HuH-7.5 (cell line): Measurements from ENCODE around the gene NECAP2.

Experiments
- DNase-seq: peaks from one replicate; pipeline ENCODE4 v3.0.0; 2011; ENCODE audit warnings: low spot score

The NECAP2 gene, protein sequence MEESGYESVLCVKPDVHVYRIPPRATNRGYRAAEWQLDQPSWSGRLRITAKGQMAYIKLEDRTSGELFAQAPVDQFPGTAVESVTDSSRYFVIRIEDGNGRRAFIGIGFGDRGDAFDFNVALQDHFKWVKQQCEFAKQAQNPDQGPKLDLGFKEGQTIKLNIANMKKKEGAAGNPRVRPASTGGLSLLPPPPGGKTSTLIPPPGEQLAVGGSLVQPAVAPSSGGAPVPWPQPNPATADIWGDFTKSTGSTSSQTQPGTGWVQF

GRCh38 chr1:16440470-16441281 is at the start of gene NECAP2:
TSS of gene NECAP2 (plus strand) at chr1:16440724. CDS start at chr1:16440762, 38 bp downstream.
- DNase-seq, result peak; percentile 85

DNA sequence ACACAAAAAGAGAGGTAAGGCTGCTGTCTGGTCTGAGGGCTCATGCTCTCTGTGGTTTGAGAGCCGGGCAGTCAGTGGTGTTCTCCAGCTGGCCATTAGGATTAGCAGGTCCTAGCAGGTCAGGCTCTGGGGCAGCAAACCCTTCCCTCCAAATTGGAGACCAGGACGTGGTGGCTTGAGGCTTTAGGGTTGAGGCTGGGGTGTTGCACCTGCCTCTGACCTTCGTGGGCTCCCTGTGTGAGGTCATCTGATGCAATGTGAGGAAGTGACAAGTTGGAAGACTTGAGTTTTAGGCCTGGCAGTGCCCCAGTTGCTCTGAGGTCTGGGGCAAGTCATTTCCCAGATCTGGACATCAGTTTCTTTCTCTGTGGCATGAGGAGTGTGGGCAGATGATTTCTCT is 49.1 kb upstream of the NECAP2 start:
- DNase-seq, result no peak

DNA sequence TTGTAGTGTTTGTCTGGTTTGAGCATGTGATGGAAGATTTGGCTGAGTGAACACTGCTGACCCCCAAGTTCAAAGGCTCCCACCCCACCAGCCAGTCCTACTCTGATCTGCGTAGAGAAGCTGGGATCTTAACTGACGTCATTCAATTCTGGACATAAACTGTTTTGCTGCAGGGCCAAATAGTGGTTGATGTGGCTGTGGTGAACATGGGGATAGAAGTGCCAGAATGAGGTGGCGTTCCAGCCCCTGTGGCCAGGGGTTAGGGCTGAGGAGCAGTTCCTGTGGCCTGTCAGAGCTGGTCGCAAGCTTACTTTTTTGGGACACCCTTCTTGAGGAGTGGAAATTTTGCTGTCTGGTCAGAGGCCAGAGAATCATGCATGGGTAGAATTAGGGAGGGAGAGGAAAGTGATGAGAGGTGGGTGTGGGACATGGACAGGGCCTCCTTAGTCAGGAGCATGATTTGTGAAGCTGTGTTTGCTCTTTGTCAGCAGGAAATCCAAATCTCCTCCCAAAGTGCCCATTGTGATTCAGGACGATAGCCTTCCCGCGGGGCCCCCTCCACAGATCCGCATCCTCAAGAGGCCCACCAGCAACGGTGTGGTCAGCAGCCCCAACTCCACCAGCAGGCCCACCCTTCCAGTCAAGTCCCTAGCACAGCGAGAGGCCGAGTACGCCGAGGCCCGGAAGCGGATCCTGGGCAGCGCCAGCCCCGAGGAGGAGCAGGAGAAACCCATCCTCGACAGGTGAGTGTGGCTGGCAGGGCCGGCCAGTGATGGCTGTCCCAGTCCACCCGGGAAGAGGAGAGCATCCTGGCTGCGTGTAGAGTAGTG is 47.6 kb upstream of the NECAP2 start:
- no peak for DNase-seq

GRCh38 chr1:16393570-16394521 is 46.7 kb upstream of the NECAP2 start:
- DNase-seq, result no peak

GRCh38 chr1:16394977-16395376 is 45.5 kb upstream of the NECAP2 start:
- DNase-seq, result no peak

- no peak for DNase-seq
Measured at GRCh38 chr1:16396591-16396990, 43.9 kb upstream of the NECAP2 start.

DNA sequence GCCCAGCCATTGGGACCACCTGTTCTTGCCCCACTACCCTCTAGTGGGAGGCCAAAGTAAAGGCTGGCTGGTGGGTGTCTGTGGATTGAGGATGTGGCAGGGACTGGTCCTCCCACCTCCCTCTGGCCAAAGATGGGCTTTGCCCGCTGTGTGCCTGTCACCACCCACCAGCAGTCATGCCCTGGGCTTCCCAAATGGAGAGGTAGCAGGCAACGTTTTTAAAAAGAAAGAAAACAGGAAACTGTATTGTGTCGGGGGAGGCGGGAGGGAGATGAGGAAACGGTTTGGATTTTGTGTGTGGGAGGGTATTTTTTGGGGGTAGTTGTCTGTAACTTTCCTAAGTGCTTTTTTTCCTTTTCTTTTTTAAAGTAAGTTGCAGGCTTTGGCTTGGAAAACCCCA is 43.4 kb upstream of the NECAP2 start:
- no peak for DNase-seq

GRCh38 chr1:16398371-16398953 is 42.1 kb upstream of the NECAP2 start:
- no peak for DNase-seq

- DNase-seq, result no peak
Measured at GRCh38 chr1:16402742-16403141, 37.8 kb upstream of the NECAP2 start.

GRCh38 chr1:16405441-16405840 is 35.1 kb upstream of the NECAP2 start:
- DNase-seq, result no peak

- DNase-seq, result no peak
Measured at GRCh38 chr1:16406868-16407267, 33.7 kb upstream of the NECAP2 start.

- no peak for DNase-seq
Measured at GRCh38 chr1:16409536-16410152, 30.9 kb upstream of the NECAP2 start.

DNA sequence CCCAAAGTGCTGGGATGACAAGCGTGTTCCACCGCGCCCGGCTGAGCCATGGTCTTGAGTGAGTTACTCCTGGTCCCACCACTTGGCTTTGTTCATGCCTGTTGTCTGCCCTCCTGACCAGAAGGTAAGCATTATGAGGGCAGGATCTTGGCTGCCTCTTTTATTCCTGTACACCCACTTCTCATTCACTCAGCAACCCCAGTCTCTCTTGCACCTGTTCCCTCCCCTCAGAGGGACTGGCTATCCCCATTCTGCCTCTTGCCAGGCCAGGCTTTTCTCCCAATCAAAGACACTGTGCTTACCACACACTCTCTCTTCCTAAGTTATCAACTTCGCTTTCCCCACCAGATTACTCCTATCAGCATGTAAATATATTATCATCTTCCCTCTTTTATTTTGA is 29.7 kb upstream of the NECAP2 start:
- DNase-seq, result no peak

- no peak for DNase-seq
Measured at GRCh38 chr1:16413191-16413590, 27.3 kb upstream of the NECAP2 start.

GRCh38 chr1:16418823-16419425 is 21.6 kb upstream of the NECAP2 start:
- DNase-seq, result no peak

GRCh38 chr1:16420424-16421118 is 20.0 kb upstream of the NECAP2 start:
- no peak for DNase-seq

- DNase-seq, result no peak
Measured at GRCh38 chr1:16421201-16421600, 19.3 kb upstream of the NECAP2 start.

GRCh38 chr1:16422041-16422440 is 18.5 kb upstream of the NECAP2 start:
- DNase-seq, result no peak
